Activated T-helper 1 cell treated with Interleukin-2 at 50 U/mL for 16 hours (primary cell): ENCODE results near the gene LHFPL3.
"Not testable (repeated sequence)": the region's sequence is repeated elsewhere in the genome, so short reads cannot be mapped to it uniquely, and the experiment has no call there.

Source experiments
- DNase-seq: peaks from one replicate; pipeline ENCODE4 v3.0.0-alpha.2; 2020; ENCODE audit warnings: low read depth

Gene LHFPL3

GRCh38 chr7:104595591-104595990 lies 267.2 kb downstream of the LHFPL3 start:
- DNase-seq, result not testable (repeated sequence)

DNA sequence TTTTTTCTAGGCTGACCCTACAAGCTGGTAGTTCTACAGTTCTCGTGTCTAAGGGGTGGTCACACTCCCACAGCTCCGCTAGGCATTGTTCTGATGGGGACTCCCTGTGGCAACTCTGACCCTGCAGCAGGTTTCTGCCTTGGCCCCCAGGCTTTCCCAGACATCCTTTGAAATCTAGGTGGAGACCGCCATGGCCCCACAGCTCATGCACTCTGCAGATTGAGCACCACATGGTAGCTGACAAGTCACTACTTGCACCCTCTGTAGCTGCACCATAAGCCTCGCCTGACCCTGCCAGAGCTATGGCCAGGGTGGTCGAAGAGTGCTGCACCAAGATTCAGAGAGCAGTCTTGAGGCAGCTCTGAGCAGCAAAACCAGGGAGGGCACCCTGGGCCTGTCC lies 275.6 kb downstream of the LHFPL3 start:
- no peak for DNase-seq

- DNase-seq, result no peak
These were observed 276.3 kb downstream of the LHFPL3 start for GRCh38 chr7:104604706-104605105.

GRCh38 chr7:104621321-104621720 lies 292.9 kb downstream of the LHFPL3 start:
- no peak for DNase-seq

- DNase-seq, result no peak
These were observed 297.6 kb downstream of the LHFPL3 start for GRCh38 chr7:104625956-104626355.

GRCh38 chr7:104627516-104627915 lies 299.1 kb downstream of the LHFPL3 start:
- no peak for DNase-seq

DNA sequence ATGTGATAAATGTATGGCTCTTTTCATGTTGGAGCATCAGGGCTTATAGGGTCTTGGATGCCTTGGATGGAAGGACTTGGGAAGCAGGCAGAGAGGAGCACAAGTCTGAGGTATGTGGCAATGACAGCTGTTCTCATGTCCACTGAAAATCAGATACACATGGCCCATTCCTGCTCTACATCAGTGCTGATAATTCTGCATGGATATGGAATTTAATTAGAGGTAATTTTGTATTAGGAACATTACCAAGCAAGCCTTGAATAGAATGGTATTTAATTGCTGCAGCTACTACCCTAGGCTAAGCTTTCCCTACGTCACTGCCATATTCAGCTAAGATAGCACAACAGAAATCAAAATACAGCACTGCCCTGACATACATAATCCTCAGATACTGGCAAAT lies 299.6 kb downstream of the LHFPL3 start:
- DNase-seq, result no peak

DNA sequence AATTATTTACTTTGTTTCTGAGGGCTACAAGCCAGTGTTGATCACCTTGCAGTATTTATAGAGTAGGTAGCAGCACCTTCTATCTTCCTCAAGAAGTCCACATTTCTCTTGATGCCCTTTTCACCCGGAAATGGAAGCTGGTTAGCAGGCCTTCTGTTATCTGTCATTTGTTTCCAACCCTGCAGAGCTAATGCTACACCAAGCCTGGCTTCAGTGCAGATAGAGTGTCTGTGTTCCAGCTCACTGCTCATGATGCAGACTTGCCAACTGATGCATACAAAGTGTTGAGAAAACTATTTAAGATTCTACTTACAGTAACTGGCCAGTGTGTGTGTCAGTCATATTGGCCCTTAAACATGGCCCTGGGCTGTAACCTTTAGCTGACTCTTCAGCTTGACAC lies 301.0 kb downstream of the LHFPL3 start:
- DNase-seq, result no peak

DNA sequence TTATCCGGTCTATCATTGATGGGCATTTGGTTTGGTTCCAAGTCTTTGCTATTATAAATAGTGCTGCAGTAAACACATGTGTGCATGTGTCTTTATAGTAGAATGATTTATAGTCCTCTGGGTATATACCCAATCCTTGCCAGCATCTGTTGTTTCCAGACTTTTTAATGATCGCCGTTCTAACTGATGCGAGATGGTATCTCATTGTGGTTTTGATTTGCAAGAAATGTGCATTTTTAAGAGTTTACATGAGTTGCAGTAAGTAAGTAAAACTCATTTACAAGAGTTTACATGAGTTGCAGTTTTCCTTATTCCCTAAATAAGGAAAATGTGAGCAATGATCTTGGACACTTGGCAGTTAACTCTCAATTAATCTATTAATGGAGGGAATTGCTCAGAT lies 312.1 kb downstream of the LHFPL3 start:
- no peak for DNase-seq

DNA sequence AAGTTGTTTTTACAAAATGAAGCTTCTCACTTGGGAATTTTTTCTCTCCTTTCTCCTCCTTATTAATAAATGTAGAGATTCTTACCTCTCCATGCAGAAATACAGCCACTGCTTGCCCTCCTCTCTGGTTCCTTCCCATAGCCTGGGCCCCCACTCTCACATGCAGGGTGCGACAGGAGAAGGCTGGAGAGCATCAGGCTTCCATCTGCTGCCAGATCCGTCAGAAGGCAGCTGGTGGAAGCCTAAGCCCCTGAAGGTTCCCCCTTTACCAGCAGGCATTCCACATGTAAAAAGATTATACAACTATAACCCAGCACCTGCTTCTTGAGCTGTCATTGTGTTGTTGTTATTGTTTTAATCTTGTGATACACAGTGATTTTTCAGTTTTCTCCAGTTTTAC lies 314.2 kb downstream of the LHFPL3 start:
- no peak for DNase-seq

GRCh38 chr7:104643587-104644217 lies 315.3 kb downstream of the LHFPL3 start:
- DNase-seq, result no peak

- DNase-seq, result no peak
These were observed 322.7 kb downstream of the LHFPL3 start for GRCh38 chr7:104650991-104651640.

DNA sequence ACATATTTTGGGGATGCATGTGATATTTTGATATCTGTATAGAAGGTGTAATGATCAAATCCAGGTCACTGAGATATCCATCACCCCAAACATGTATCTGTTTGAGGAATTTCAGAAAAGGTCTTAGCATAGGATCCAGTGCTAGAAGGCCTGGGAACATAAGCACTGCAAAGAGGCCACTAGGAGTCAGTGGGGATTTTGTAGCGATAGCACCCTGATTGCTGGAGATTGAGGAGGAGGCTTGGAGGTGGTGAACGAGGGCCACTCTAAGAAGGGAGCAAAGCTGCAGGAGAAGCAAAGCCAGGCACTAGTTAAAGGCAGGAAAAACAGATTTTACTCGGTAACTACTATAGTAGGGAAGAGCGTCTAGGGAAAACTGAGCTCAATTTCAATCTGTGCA lies 324.0 kb downstream of the LHFPL3 start:
- DNase-seq, result no peak

GRCh38 chr7:104652865-104653264 lies 324.5 kb downstream of the LHFPL3 start:
- no peak for DNase-seq

DNA sequence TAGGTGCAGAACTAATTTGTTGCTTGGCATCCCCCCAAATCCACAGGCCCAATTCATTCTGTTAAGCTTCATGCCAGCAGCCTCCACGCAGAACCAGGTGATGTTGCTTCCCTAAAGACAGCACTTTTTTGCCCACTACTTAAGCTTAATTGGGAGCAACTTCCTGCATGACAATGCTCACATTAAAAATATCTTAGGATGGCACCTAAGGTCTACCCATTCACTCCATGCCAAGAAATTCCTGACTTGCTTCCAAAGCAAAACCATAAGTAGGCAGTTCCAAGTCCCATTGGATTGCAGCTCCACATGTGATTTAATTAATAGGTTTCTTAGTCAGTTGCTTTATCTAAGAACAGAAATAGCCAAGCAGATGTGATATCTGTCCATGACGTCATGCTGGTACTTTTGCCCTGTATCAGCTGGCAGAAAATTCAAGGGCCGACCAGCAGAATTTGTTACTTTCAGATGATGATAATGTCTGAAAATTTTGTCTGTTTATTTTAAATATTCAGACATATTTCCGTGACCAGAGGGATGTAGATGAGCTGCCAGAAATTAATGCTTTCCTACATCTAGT lies 325.5 kb downstream of the LHFPL3 start:
- DNase-seq, result no peak

DNA sequence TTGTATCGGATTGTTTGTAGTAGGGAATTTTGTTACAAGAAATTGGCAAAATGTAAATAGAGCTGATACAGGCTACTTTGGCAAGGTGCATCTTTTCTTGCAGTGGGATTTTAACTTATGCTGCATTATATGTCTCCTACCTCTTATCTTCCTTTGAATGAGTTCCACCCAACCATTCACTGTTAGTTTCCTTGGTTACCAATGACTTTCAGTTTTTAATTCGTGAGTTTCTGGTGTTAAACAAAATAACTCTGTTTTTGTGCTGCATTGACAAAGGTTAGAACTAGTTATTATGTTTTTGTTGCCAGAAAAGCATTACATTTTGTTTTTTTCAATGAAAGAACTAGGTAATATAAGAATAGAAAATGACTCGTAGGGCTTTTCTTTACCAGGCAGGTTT lies 327.2 kb downstream of the LHFPL3 start:
- no peak for DNase-seq

DNA sequence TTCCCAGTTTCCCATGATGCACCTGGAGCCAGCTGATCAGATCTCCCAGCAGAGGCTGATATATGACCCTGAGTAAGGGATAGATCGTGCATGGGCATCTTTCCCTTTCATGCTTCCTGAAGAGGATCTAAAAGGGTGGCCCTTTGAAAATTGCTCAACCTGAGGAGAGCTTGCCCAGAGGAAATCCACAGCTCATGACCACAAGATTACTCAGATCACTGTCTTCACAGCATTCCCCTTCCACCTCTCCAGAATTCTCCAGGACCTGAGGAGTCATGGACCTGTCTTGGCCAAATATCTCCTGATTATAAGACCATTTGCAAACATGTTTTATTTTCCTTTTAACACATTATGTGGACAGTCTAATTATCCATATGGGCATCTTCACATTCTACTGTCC lies 328.1 kb downstream of the LHFPL3 start:
- DNase-seq, result no peak

GRCh38 chr7:104657134-104657533 lies 328.7 kb downstream of the LHFPL3 start:
- DNase-seq, result no peak

- DNase-seq, result no peak
These were observed 333.2 kb downstream of the LHFPL3 start for GRCh38 chr7:104661575-104661974.

DNA sequence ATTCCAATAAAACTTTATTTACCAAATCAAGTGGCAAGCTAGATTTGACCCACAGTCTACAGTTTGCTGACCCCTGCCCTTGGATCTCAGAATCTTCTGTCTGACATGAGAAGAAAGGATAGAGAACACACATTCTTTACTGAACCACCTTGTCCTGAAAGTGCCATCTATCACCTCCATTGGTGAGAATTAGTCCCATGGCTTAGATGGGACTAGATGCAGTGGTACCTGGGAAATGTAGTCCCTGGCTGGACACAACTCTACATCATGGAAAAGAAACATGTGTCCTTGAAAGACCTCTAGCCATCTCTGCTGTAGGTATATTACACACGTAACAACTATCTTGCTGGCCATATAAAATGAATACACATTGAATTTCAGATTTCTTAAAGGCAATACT lies 336.2 kb downstream of the LHFPL3 start:
- no peak for DNase-seq

DNA sequence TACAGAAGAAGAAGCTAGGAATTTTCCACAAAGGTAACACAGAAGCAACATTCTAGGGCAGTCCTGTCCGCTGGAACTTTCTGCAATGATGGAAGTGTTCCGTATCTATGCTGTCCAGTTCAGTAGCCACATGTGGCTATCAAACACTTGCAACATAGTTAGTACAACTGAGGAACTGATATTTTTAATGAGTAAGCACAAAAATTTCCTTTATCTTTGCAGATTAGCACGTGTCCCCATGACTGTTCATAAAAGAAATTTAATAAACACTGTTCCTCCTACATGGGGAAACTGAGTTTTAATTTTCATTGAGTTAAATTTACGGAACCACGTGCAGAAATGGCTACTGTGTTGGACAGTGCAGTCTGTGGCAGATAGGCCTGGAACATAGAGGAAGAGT lies 349.2 kb downstream of the LHFPL3 start:
- DNase-seq, result no peak

- DNase-seq, result no peak
These were observed 350.7 kb downstream of the LHFPL3 start for GRCh38 chr7:104679085-104679484.

DNA sequence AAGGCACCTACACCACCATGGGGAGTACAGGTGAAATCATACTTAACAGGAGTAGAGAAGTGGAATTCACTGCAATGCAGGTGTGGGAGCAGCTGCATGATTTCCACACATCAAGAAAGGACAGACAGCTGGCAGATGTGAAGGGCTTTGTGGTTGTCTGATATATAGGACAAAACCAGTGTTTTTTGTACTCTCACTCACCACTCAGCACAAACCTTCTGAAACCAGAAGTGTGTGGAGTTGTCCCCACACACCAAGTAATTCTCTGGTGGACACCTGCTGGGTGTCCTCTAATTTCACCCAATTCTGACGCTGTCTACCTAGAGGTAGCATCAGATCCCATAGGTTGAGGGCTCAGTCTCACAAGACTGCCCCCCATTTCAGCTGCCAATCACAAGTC lies 357.9 kb downstream of the LHFPL3 start:
- DNase-seq, result no peak

DNA sequence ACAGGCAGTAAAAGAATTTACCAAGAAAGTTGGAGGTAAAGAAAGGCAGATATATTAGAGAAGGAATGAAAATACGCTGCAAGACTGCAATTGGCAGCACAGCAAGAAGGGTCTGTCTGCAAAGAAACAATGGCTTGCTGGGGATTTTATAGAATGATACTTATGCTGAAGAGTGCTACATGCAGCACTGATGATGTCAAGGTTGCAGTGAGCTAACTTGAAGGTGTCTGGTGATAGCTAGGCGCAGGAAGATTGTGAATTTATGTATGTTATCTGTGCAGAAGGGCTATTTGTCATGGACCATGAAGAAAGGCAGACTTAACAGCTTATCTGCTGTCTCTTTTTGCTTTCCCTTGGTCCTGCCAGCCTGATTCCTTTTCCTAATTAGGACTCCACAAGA lies 366.3 kb downstream of the LHFPL3 start:
- no peak for DNase-seq
